HepG2 (cell line): Measurements from ENCODE around the gene EFNA2. TPM values are rescaled to one million over a fixed set of nuclear protein-coding genes. Genes with fewer than 3 reads are reported as not detected.

Experiments
- ARNT ChIP-seq: fragments of 450-650 bp; IDR thresholded peaks from 2 replicates; pipeline ENCODE4 v1.6.1; 2017
- ARNTL ChIP-seq: sonication (generic); formaldehyde crosslinking; IDR thresholded peaks from 2 replicates; pipeline ENCODE4 v1.4.0; 2020; ENCODE audit warnings: mild to moderate bottlenecking, missing genetic modification reagents
- CEBPB ChIP-seq: IDR thresholded peaks from 2 replicates; pipeline ENCODE4 v1.6.1; 2011; ENCODE audit warnings: low read depth, low read length, improper control_type of control experiment, borderline replicate concordance
- JDP2 ChIP-seq: sonication (generic); formaldehyde crosslinking; IDR thresholded peaks from 2 replicates; pipeline ENCODE4 v1.8.1; 2022; ENCODE audit warnings: missing genetic modification reagents, borderline replicate concordance
- KDM5A ChIP-seq: fragments of 200-600 bp; sonication (generic); IDR thresholded peaks from 2 replicates; pipeline ENCODE4 v1.7.0; 2018; ENCODE audit warnings: antibody characterized with exemption, mild to moderate bottlenecking, low read length, borderline replicate concordance
- MAF1 ChIP-seq: sonication (generic); formaldehyde crosslinking; IDR thresholded peaks from 2 replicates; pipeline ENCODE4 v1.5.0; 2020; ENCODE audit warnings: missing genetic modification reagents, borderline replicate concordance
- MIXL1 ChIP-seq: IDR thresholded peaks from 2 replicates; pipeline ENCODE4 v1.6.1; 2016
- NFAT5 ChIP-seq: sonication (generic); formaldehyde crosslinking; IDR thresholded peaks from 2 replicates; pipeline ENCODE4 v1.4.0; 2020; ENCODE audit warnings: missing genetic modification reagents
- RFXAP ChIP-seq: sonication (generic); formaldehyde crosslinking; IDR thresholded peaks from 2 replicates; pipeline ENCODE4 v1.4.0; 2020; ENCODE audit warnings: missing genetic modification reagents, borderline replicate concordance
- TBL1XR1 ChIP-seq: fragments of 150-350 bp; IDR thresholded peaks from 2 replicates; pipeline ENCODE4 v1.6.1; 2014; ENCODE audit warnings: borderline replicate concordance, low read length; ENCODE audit not compliant: partially characterized antibody
- ZNF138 ChIP-seq: sonication (generic); formaldehyde crosslinking; IDR thresholded peaks from 2 replicates; pipeline ENCODE4 v1.5.0; 2020; ENCODE audit warnings: mild to moderate bottlenecking, low read depth, missing genetic modification reagents
- ZNF225 ChIP-seq: sonication (generic); formaldehyde crosslinking; IDR thresholded peaks from 2 replicates; pipeline ENCODE4 v1.4.0; 2020; ENCODE audit warnings: mild to moderate bottlenecking, missing genetic modification reagents
- ZNF703 ChIP-seq: sonication (generic); formaldehyde crosslinking; IDR thresholded peaks from 2 replicates; pipeline ENCODE4 v1.5.1; 2020; ENCODE audit warnings: missing genetic modification reagents, mild to moderate bottlenecking, moderate library complexity, borderline replicate concordance
- polyA plus RNA-seq, 8 experiments: library from polyadenylated mRNA; depleted of rRNA in 3 of 8; stranded (reverse) in 7 of 8; unstranded in 1 of 8; fragments of >200 nt; fragmentation: Illumina TruSeq in 4 of 8; extraction: Trizol in 4 of 8; gene quantifications; 2 replicates each; pipeline versions ENCODE4 v1.2.1 to v1.2.3, GENCODE V29; 2011 to 2016; ENCODE audit warnings: low read depth in 4 of 8, missing spikeins in 1 of 8, mixed read lengths in 1 of 8; ENCODE audit not compliant: insufficient read depth in 1 of 8
- total RNA-seq, 5 experiments: library from RNA; depleted of rRNA; stranded (reverse); fragments of >200 nt; fragmentation: Illumina TruSeq; extraction: Trizol; gene quantifications; 2 replicates each; pipeline ENCODE4 v1.2.3, GENCODE V29; 2016; ENCODE audit warnings: low read depth in 1 of 5
- TF ChIP-seq, protein P1 (sequence below): sonication (generic); formaldehyde crosslinking; IDR thresholded peaks from 2 replicates; pipeline ENCODE4 v1.4.0; 2020; ENCODE audit warnings: missing genetic modification reagents, borderline replicate concordance
- TF ChIP-seq, protein P2 (sequence below): sonication (generic); formaldehyde crosslinking; IDR thresholded peaks from 2 replicates; pipeline ENCODE4 v1.4.0; 2020; ENCODE audit warnings: missing genetic modification reagents; ENCODE audit errors: not compliant biosample characterization
- TF ChIP-seq, protein P3 (sequence below): sonication (generic); formaldehyde crosslinking; IDR thresholded peaks from 2 replicates; pipeline ENCODE4 v1.8.1; 2023; ENCODE audit warnings: mild to moderate bottlenecking, moderate library complexity, missing genetic modification reagents

EFNA2 gene
- total and polyA plus RNA-seq, 2 of the 13 experiments (the other 11 are each of a cell fraction or from before 2014, with no cell fraction given) = 6.0 to 9.9 TPM

DNA sequence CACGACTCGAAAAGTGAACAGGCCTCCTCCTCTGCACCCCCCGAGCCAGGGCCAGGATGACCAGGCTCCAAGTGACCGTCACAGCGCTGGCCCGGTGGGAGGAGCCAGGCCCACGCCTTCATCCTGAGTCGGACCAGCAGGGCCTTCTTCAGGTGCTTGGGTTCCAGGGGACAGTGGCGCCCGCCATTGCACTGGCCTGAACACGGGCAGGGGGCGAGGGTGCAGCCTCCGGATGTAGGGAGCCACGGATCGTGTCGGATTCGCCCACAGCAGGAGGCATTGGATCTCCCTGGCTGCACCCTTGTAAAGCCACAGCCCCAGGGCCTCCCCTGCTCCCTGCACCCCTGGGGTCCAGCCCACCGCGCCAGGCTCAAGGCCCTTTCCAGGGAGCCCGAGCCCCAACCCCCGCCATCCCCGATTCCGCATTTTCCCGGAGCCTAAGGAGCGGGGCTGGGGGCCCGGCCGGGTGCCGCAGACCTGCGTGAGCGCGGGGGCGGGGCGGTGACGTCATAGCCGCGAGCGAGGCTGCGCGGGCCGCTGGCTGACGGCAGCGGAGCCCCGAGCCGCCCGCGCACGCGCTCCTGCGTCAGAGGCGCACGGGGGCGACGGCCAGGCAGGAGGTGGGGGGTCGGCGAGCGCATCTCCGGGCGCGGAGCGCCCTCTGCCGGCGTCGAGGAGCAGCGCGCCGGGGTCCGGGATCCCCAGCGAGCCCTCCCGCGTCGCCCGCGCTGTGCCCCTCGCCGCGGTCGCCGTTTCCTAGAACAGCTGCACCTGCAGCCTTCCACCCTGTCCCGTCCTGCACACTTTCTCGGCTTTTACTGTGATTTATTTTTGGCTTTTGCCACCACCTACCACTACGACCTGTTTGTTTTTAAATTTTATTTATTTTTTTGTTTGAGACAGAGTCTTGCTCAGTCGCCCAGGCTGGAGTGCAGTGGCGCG, 45.6 kb upstream of the EFNA2 start (continued):
- TF ChIP-seq, protein P1, sequence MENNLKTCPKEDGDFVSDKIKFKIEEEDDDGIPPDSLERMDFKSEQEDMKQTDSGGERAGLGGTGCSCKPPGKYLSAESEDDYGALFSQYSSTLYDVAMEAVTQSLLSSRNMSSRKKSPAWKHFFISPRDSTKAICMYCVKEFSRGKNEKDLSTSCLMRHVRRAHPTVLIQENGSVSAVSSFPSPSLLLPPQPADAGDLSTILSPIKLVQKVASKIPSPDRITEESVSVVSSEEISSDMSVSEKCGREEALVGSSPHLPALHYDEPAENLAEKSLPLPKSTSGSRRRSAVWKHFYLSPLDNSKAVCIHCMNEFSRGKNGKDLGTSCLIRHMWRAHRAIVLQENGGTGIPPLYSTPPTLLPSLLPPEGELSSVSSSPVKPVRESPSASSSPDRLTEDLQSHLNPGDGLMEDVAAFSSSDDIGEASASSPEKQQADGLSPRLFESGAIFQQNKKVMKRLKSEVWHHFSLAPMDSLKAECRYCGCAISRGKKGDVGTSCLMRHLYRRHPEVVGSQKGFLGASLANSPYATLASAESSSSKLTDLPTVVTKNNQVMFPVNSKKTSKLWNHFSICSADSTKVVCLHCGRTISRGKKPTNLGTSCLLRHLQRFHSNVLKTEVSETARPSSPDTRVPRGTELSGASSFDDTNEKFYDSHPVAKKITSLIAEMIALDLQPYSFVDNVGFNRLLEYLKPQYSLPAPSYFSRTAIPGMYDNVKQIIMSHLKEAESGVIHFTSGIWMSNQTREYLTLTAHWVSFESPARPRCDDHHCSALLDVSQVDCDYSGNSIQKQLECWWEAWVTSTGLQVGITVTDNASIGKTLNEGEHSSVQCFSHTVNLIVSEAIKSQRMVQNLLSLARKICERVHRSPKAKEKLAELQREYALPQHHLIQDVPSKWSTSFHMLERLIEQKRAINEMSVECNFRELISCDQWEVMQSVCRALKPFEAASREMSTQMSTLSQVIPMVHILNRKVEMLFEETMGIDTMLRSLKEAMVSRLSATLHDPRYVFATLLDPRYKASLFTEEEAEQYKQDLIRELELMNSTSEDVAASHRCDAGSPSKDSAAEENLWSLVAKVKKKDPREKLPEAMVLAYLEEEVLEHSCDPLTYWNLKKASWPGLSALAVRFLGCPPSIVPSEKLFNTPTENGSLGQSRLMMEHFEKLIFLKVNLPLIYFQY (CRISPR knock-in tag) = no peak
- TF ChIP-seq ZNF703 (CRISPR knock-in tag) = no peak
- no peak for TF ChIP-seq MAF1 (CRISPR knock-in tag)
- 0 out of 2 replicates have a peak, but pooled peaks have one; percentile 51 for TF ChIP-seq ZNF225 (CRISPR knock-in tag)
- TF ChIP-seq CEBPB = no peak
- no peak for TF ChIP-seq ZNF138 (CRISPR knock-in tag)
- TF ChIP-seq TBL1XR1 = no peak
- TF ChIP-seq, protein P2, sequence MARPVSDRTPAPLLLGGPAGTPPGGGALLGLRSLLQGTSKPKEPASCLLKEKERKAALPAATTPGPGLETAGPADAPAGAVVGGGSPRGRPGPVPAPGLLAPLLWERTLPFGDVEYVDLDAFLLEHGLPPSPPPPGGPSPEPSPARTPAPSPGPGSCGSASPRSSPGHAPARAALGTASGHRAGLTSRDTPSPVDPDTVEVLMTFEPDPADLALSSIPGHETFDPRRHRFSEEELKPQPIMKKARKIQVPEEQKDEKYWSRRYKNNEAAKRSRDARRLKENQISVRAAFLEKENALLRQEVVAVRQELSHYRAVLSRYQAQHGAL (CRISPR knock-in tag) = no peak
- no peak for TF ChIP-seq ARNTL (CRISPR knock-in tag)
- TF ChIP-seq RFXAP (CRISPR knock-in tag) = no peak
- TF ChIP-seq JDP2 (CRISPR knock-in tag) = no peak
- TF ChIP-seq MIXL1 (CRISPR knock-in tag) = no peak
- TF ChIP-seq ARNT = no peak
- no peak for TF ChIP-seq KDM5A
- no peak for TF ChIP-seq NFAT5 (CRISPR knock-in tag)
- TF ChIP-seq, protein P3, sequence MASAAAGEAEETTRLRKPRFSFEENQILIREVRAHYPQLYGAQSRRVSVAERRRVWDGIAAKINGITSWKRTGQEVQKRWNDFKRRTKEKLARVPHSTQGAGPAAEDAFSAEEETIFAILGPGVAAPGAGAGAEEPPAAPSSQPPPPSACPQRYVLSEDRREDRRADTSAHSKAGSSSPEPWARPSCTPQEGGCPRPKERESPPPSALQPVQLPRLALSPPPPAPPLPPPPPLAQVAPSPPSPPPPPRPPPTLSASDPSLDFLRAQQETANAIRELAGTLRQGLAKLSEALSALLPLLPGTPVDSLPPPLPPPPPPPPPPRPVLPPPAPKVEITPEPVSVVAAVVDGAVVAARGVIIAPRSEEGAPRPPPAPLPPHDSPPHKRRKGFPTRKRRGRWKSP (CRISPR knock-in tag) = no peak
